ENCODE results near the gene CDC73.
"Not testable (repeated sequence)": the region's sequence is repeated elsewhere in the genome, so short reads cannot be mapped to it uniquely, and the experiment has no call there.

Gene CDC73

GRCh38 chr1:193183019-193183627 lies 61.3 kb downstream of the CDC73 start:
- DNase-seq = peak; percentile 70

DNA sequence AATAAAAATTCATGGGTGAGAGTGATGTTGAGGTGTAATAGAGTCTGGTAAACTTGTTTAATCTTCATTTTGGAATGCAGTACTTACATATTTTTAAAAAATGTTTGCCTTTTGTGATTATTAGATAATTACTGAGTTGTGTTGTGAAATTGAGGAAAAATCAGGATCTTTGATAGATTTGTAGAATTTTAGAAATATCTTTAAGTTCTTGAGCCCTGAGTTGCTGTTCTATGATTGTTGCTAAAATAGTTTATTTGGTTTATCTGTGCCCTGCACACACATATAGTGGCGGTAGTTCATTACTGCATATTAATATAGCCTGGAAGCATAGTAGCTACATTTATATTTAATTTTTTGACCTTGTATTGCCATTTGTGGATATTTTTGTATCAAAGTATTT lies 62.9 kb downstream of the CDC73 start:
- DNase-seq = no peak

- DNase-seq = no peak
These were observed 63.4 kb downstream of the CDC73 start for GRCh38 chr1:193185211-193185610.

GRCh38 chr1:193185901-193186731 lies 64.3 kb downstream of the CDC73 start, which contains the start of gene B3GALT2:
Gene B3GALT2 (minus strand): TSS chr1:193186613. CDS start chr1:193181562, 5,051 bp downstream.
- no peak for DNase-seq

GRCh38 chr1:193187114-193187513 lies 65.3 kb downstream of the CDC73 start:
- DNase-seq = no peak

- not testable (repeated sequence) for DNase-seq
These were observed 67.1 kb downstream of the CDC73 start for GRCh38 chr1:193188915-193189314.

- DNase-seq = no peak
These were observed 67.7 kb downstream of the CDC73 start for GRCh38 chr1:193189442-193190095.

- DNase-seq = no peak
These were observed 68.4 kb downstream of the CDC73 start for GRCh38 chr1:193190096-193190744.

DNA sequence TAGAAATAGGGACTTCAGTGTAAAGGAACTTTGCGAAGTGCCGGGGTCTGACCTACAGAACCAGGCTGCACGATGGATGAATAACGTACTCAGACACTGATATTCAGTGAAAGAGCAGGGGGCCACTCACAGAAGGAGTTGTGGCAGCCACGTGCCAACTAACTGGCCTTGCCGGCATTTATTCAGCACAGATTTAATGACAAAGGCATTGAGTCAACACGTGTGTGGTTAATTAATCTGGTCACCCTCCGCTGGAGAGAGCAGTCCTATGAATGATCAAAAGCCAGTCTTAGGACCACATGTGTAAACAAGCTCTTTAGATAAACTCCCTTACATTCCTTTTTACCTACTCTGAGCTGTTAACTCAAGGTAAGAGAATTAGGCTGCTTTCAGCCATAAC lies 70.8 kb downstream of the CDC73 start:
- DNase-seq = no peak

DNA sequence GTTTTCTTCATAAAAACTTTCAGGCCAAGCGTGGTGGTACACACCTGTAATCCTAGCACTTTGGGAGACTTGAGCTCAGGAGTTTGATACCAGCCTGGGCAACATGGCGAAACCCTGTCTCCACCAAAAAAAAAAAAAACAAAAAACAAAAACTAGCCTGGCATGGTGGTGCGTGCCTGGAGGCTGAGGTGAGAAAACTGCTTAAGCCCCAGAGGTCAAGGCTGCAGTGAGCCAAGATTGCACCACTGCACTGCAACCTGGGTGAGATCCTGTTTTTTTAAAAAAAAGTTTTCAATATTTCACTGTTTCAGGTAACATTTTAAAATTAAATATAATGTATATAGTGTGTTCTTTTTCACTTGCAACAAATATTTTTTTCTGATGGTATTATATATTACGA lies 78.1 kb downstream of the CDC73 start:
- DNase-seq = no peak

GRCh38 chr1:193201021-193201420 lies 79.2 kb downstream of the CDC73 start:
- no peak for DNase-seq

GRCh38 chr1:193210996-193211395 lies 89.2 kb downstream of the CDC73 start:
- no peak for DNase-seq

DNA sequence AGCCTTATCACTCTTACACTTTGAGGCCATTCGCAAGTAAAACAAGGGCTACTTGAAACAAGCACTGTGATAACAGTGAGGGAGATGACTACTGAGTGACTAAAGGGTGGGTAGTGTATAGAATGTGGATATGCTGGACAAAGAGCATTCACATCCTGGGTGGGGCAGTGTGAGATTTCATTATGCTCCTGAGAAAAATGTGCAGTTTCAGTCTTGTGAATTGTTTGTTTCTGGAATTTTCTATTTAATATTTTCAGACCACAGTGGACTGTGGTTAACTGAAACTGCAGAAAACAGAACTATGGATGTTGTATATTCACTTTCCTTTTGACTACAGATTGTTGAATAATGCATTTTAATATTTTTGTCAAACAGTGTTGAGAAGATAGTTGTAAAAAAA lies 89.7 kb downstream of the CDC73 start:
- peak; percentile 33 for DNase-seq

GRCh38 chr1:193212637-193213036 lies 90.8 kb downstream of the CDC73 start:
- DNase-seq = no peak

DNA sequence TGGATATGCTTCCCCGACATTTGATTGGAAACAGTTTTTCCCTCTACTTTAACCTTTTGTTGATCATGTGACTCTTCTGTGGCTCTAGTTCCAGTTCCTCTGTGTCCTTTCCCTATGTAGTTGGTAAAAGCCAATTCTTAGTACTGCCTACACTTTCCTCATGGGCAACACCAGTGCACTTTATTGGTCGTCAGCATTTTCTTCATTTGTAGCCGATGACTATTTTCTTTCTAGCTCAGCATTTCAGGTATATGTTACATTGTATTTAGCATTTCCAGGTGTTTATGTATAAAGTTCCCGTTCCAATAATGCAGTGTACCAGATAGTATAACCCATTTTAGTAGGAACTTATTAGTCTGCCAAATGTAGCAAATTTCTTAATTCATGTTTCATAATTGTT lies 92.2 kb downstream of the CDC73 start:
- DNase-seq = no peak

GRCh38 chr1:193216920-193217319 lies 95.1 kb downstream of the CDC73 start:
- no peak for DNase-seq

- no peak for DNase-seq
These were observed 97.6 kb downstream of the CDC73 start for GRCh38 chr1:193219391-193219790.

- DNase-seq = no peak
These were observed 99.8 kb downstream of the CDC73 start for GRCh38 chr1:193221651-193222050.

DNA sequence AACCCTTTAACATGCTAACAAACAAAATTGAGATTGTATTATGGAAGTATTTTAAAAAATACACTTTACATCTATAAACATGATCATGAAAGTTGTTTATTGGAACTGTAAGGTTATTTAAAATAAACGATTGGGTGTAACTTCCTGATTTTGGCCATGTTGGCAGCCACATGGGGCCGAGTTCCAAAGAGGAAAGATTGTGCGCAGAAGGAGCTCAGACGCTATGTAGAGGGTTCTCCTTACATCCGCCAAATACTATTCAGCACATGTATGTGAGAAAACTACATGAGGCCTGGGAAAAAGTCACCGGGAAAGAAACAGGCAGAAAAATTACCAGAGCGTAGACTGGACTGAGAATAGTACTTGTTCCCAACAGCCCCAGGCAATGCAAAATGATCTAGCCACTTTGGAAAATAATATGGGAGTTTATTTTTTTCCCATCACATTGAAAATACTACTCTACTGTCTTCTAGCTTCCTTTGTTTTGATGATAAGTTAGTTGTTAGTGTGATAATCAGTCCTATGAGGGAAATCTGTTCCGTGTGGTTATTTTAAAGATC lies 100.3 kb downstream of the CDC73 start:
- no peak for DNase-seq

GRCh38 chr1:193229136-193229535 lies 107.3 kb downstream of the CDC73 start:
- no peak for DNase-seq

- not testable (repeated sequence) for DNase-seq
These were observed 109.3 kb downstream of the CDC73 start for GRCh38 chr1:193231146-193231545.

DNA sequence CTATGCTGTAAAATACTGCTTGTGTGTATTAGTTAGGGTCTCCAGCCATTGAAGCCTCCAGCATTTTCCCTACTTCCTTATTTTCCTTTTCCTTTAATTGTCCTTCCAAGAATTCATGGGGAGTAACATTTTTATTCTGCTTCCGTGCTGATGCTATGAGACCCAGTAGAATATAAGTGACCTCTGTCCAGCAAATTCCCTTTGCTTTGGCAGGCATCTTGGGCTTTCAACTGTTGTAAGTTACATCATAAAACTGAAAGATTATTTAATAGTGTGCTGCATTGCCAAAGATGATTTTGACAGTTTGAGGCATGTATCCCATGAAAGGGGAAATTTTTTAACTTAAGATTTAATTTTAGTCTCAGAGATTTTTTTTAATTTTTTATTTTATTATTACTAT lies 112.7 kb downstream of the CDC73 start:
- DNase-seq = no peak

DNA sequence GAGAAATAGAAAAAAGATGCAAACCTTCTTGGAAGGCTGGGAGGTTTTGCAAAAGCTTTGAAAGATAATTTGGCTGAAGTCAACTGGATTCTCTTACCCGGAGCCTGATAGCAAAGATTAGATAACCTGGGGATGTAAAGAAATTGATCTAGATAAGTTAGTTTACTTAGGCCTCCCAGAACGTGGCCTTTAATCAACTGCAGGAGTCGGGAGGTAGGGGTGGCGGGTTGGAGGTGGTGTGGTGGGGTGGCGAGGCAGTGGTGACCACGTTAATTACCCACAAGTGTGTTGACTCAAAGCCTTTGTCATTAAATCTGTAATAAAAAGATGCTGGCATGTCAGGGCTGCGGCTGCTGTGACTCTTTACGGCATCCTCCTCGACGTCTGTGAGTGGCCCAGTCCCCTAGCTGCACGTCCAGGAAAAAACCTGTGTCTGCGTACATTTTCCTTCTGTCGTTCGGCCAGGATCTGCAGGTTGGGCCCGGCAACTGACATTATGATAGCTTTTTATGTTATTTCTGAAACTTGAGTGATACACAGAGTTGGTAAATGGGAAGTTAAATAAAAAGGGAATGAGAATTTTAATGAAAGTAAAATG lies 115.6 kb downstream of the CDC73 start:
- no peak for DNase-seq
